IMR-90 (cell line): Measurements from ENCODE around the gene NFIA. TPM values are rescaled to one million over a fixed set of nuclear protein-coding genes. Genes with fewer than 3 reads are reported as not detected.

ENCODE experiments used
- ATAC-seq: fragments of 200-7000 bp; cut with Tn5 transposase; 2 replicates; pipeline ENCODE4 v1.9.1; 2020; ENCODE audit warnings: low read depth, mild to moderate bottlenecking, moderate library complexity
- BruUV-seq: library from RNA; stranded (reverse); fragments of 400-500 nt; replicated peaks from 2 replicates; lab custom pipeline; 2021; lab: Mats Ljungman, UMichigan
- CTCF ChIA-PET: fragments of 300-600 bp; formaldehyde crosslinking; extraction: SDS; loops from one replicate; lab custom pipeline; 2021; ENCODE audit warnings: antibody characterized with exemption; lab: Yijun Ruan, JAX
- POLR2A ChIA-PET: fragments of 300-600 bp; sonication (Branson Sonifier 250); formaldehyde crosslinking; loops from one replicate; lab custom pipeline; 2022; ENCODE audit warnings: antibody characterized with exemption; ENCODE audit not compliant: unreplicated experiment; lab: Charles Lee
- DNase-seq: peaks from one replicate; pipeline ENCODE4 v3.0.0; 2013
- H2AFZ ChIP-seq: replicated peaks from 2 replicates; pipeline ENCODE3; 2013; ENCODE audit warnings: low read length, mild to moderate bottlenecking; ENCODE audit not compliant: poor library complexity
- H2AK5ac ChIP-seq: 2 replicates; pipeline ENCODE4 v1.6.1; 2013; ENCODE audit warnings: low read depth, low read length, inconsistent platforms
- H2AK9ac ChIP-seq: replicated peaks from 2 replicates; pipeline ENCODE3; 2013; ENCODE audit warnings: mild to moderate bottlenecking, low read depth, low read length, moderate library complexity; ENCODE audit not compliant: poor library complexity
- H2BK120ac ChIP-seq: 2 replicates; pipeline ENCODE4 v1.6.1; 2013; ENCODE audit warnings: low read depth, low read length, inconsistent platforms
- H2BK15ac ChIP-seq: 3 replicates; pipeline ENCODE4 v1.6.1; 2013; ENCODE audit warnings: low read depth, low read length, inconsistent platforms
- H2BK20ac ChIP-seq: 2 replicates; pipeline ENCODE4 v1.6.1; 2013; ENCODE audit warnings: low read depth, mild to moderate bottlenecking, inconsistent platforms, low read length, moderate library complexity
- H2BK5ac ChIP-seq: 2 replicates; pipeline ENCODE4 v1.6.1; 2013; ENCODE audit warnings: mild to moderate bottlenecking, low read depth, low read length, inconsistent platforms; ENCODE audit not compliant: poor library complexity, severe bottlenecking
- H3K14ac ChIP-seq: replicated peaks from 2 replicates; pipeline ENCODE4 v1.6.1; 2013; ENCODE audit warnings: low read depth, low read length, inconsistent platforms
- H3K18ac ChIP-seq: 2 replicates; pipeline ENCODE4 v1.6.1; 2013; ENCODE audit warnings: low read depth, low read length, control low read depth
- H3K23ac ChIP-seq: 2 replicates; pipeline ENCODE4 v1.6.1; 2013; ENCODE audit warnings: low read depth, low read length, inconsistent platforms
- H3K27ac ChIP-seq: 2 replicates; pipeline ENCODE4 v1.5.1; 2013; ENCODE audit warnings: mild to moderate bottlenecking, control low read depth, low read length; ENCODE audit not compliant: insufficient read depth
- H3K27me3 ChIP-seq: 2 replicates; pipeline ENCODE4 v1.6.1; 2013; ENCODE audit warnings: low read length; ENCODE audit not compliant: control insufficient read depth, insufficient read depth
- H3K36me3 ChIP-seq: 2 replicates; pipeline ENCODE4 v1.6.1; 2013; ENCODE audit warnings: low read length, mixed read lengths; ENCODE audit not compliant: control insufficient read depth, insufficient read depth
- H3K4ac ChIP-seq: 2 replicates; pipeline ENCODE4 v1.6.1; 2013; ENCODE audit warnings: low read depth, low read length, inconsistent platforms
- H3K4me1 ChIP-seq: 2 replicates; pipeline ENCODE4 v1.6.1; 2013; ENCODE audit warnings: low read length, mixed read lengths; ENCODE audit not compliant: control insufficient read depth, insufficient read depth
- H3K4me2 ChIP-seq: 2 replicates; pipeline ENCODE4 v1.6.1; 2013; ENCODE audit warnings: low read depth, mild to moderate bottlenecking, control low read depth, low read length, moderate library complexity
- H3K4me3 ChIP-seq: 2 replicates; pipeline ENCODE4 v1.5.1; 2013; ENCODE audit warnings: low read depth, mild to moderate bottlenecking, control low read depth, low read length, moderate library complexity; ENCODE audit not compliant: insufficient read depth
- H3K56ac ChIP-seq: 2 replicates; pipeline ENCODE4 v1.6.1; 2013; ENCODE audit warnings: low read length, inconsistent platforms; ENCODE audit not compliant: insufficient read depth; ENCODE audit errors: extremely low read depth
- H3K79me1 ChIP-seq, 2 experiments: 2 replicates each; pipeline ENCODE4 v1.6.1; 2013; ENCODE audit warnings: low read length in 2 of 2, inconsistent platforms in 1 of 2, low read depth in 1 of 2
- H3K9ac ChIP-seq: 2 replicates; pipeline ENCODE4 v1.6.1; 2013; ENCODE audit warnings: low read depth, low read length, control low read depth
- H3K9me1 ChIP-seq: 2 replicates; pipeline ENCODE4 v1.6.1; 2013; ENCODE audit warnings: low read length, inconsistent platforms; ENCODE audit not compliant: insufficient read depth
- H3K9me3 ChIP-seq: 2 replicates; pipeline ENCODE4 v1.6.1; 2013; ENCODE audit warnings: low read length; ENCODE audit not compliant: control insufficient read depth, insufficient read depth
- H4K20me1 ChIP-seq: 2 replicates; pipeline ENCODE4 v1.6.1; 2013; ENCODE audit warnings: low read length, inconsistent platforms; ENCODE audit not compliant: insufficient read depth
- H4K5ac ChIP-seq: 2 replicates; pipeline ENCODE4 v1.6.1; 2013; ENCODE audit warnings: mild to moderate bottlenecking, low read depth, low read length, control low read depth
- H4K8ac ChIP-seq, 2 experiments: 2 replicates each; pipeline ENCODE4 v1.6.1; 2013; ENCODE audit warnings: low read depth in 2 of 2, low read length in 2 of 2, control low read depth in 1 of 2, inconsistent platforms in 1 of 2
- H4K91ac ChIP-seq: 2 replicates; pipeline ENCODE4 v1.6.1; 2013; ENCODE audit warnings: low read depth, low read length, inconsistent platforms; ENCODE audit not compliant: insufficient read depth
- BHLHE40 ChIP-seq: fragments of 150-350 bp; IDR thresholded peaks from 2 replicates; pipeline ENCODE4 v1.6.1; 2016; ENCODE audit warnings: mild to moderate bottlenecking, low read depth, low read length
- MAZ ChIP-seq: IDR thresholded peaks from 2 replicates; pipeline ENCODE4 v1.6.1; 2012; ENCODE audit warnings: low read depth, mild to moderate bottlenecking, low read length, improper control_type of control experiment, moderate library complexity, borderline replicate concordance
- MXI1 ChIP-seq: IDR thresholded peaks from 2 replicates; pipeline ENCODE4 v1.6.1; 2012; ENCODE audit warnings: low read depth, mild to moderate bottlenecking, low read length, moderate library complexity, borderline replicate concordance
- POLR2A ChIP-seq: IDR thresholded peaks from 2 replicates; pipeline ENCODE4 v1.6.1; 2012; ENCODE audit warnings: mild to moderate bottlenecking, low read depth, low read length
- RAD21 ChIP-seq: IDR thresholded peaks from 2 replicates; pipeline ENCODE4 v1.6.1; 2012; ENCODE audit warnings: low read length, improper control_type of control experiment
- RCOR1 ChIP-seq: IDR thresholded peaks from 2 replicates; pipeline ENCODE4 v1.6.1; 2012; ENCODE audit warnings: mild to moderate bottlenecking, low read length, improper control_type of control experiment; ENCODE audit not compliant: insufficient replicate concordance
- RFX5 ChIP-seq: IDR thresholded peaks from 2 replicates; pipeline ENCODE4 v1.8.0; 2012; ENCODE audit warnings: low read depth, mild to moderate bottlenecking, low read length, moderate library complexity
- SMC3 ChIP-seq: fragments of 150-350 bp; IDR thresholded peaks from 2 replicates; pipeline ENCODE4 v1.6.1; 2016; ENCODE audit warnings: low read depth, mild to moderate bottlenecking, antibody characterized with exemption, low read length, moderate library complexity
- WGBS, 2 experiments: methylation state at CpG; one replicate each; pipeline versions ENCODE4 v1.1.5 to v1.1.7; 2013; ENCODE audit warnings: missing lambda C conversion rate in 2 of 2; ENCODE audit not compliant: insufficient read length in 1 of 2; ENCODE audit errors: extremely low coverage in 2 of 2; 5-methylcytosine and 5-hydroxymethylcytosine counted together
- dilution Hi-C: fragments of 300-500 bp; cut with HindIII; formaldehyde crosslinking; loops from one replicate; pipeline ENCODE4 v1.14.3; 2018; ENCODE audit warnings: low sequenced_read_pairs; ENCODE audit not compliant: unreplicated experiment
- in situ Hi-C: fragments of 300-500 bp; cut with MboI; formaldehyde crosslinking; loops from 3 replicates; pipeline ENCODE4 v1.14.3; 2019; ENCODE audit warnings: low sequenced_read_pairs, inconsistent platforms, mixed read lengths
- intact Hi-C: fragments of 100-400 bp; cut with micrococcal nuclease; formaldehyde crosslinking; loops from 2 replicates; pipeline ENCODE4 v1.10.0; 2022
- polyA plus RNA-seq, 3 experiments: library from polyadenylated mRNA; depleted of rRNA; stranded (reverse); fragments of >200 nt; gene quantifications; 2 replicates each; pipeline ENCODE4 v1.2.3, GENCODE V29; 2012; ENCODE audit warnings: low replicate concordance in 1 of 3
- total RNA-seq: library from RNA; depleted of rRNA; stranded (reverse); fragments of >200 nt; gene quantifications from 2 replicates; pipeline ENCODE4 v1.2.3, GENCODE V29; 2012
- TF ChIP-seq, protein P1 (sequence below): conservative IDR thresholded peaks from 2 replicates; pipeline ENCODE4 v1.5.1; 2012; ENCODE audit warnings: mild to moderate bottlenecking, low read depth, low read length, improper control_type of control experiment
- TF ChIP-seq, protein P2 (sequence below): fragments of 150-350 bp; IDR thresholded peaks from 2 replicates; pipeline ENCODE4 v1.6.1; 2017; ENCODE audit warnings: mild to moderate bottlenecking, antibody characterized with exemption, low read length, low read depth
- TF ChIP-seq, protein P3 (sequence below): fragments of 150-350 bp; IDR thresholded peaks from 2 replicates; pipeline ENCODE4 v1.6.1; 2016; ENCODE audit warnings: low read depth, mild to moderate bottlenecking, low read length, moderate library complexity, borderline replicate concordance

NFIA gene
- total and polyA plus RNA-seq, 2 of the 4 experiments (the other 2 are of a cell fraction) = 1.6 to 2.2 TPM

DNA sequence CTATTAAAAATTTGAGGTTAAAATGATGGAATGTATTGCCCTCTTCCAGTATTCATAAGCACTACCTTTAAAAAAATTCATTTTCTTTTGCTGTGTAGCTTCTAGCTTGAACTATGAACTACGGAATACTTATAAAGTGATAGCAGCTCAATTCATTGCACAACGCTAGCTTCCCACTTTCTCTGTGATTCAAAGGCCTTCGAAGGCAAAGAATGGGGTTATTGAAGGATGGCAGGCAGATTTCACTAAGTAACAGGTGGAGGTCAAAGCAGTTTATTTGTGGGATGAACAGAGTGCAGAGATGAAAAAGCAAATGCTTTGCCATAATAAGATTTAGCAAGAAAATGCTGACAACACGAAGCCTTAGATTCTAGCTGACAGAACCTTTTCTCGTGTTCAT lies 290.6 kb downstream of the NFIA start:
- Histone ChIP-seq H3K27me3 (no peaks in the 10 kb centered on the region; the same call in 1 of the 2 replicates), H2BK20ac (no peak overlapping the region), H2AFZ (no peak overlapping the region), H3K27ac (no peak overlapping the region), H2BK120ac (no peak overlapping the region), H3K4me2 (no peak overlapping the region), H2AK5ac (no peak overlapping the region), H3K4me1 (no peaks in the 10 kb centered on the region), H3K4me3 (no peak overlapping the region), H3K9me3 (no peaks in the 10 kb centered on the region), H2BK5ac (no peak overlapping the region), H4K8ac (no peak overlapping the region), H3K36me3 (no peaks in the 10 kb centered on the region), H3K56ac (no peak overlapping the region), H3K14ac (no peak overlapping the region), H4K20me1 (no peaks in the 10 kb centered on the region), H3K9ac (no peak overlapping the region), H4K91ac (no peak overlapping the region), H4K5ac (no peak overlapping the region), H2AK9ac (no peak overlapping the region), H3K4ac (no peak overlapping the region), H3K18ac (no peak overlapping the region), H3K9me1 (no peaks in the 10 kb centered on the region), H3K79me1 (no peaks in the 10 kb centered on the region), H2BK15ac (no peak overlapping the region), H3K23ac (no peak overlapping the region)
- no TSS peak for BruUV-seq
- in situ Hi-C loops (no loop called here), dilution Hi-C loops (no loop called here), intact Hi-C loops (no loop called here)
- ChIA-PET POLR2A (no interaction called here), CTCF (no interaction called here)
- TF ChIP-seq BHLHE40 (no peak), POLR2A (no peak), MXI1 (no peak), RCOR1 (no peak), RFX5 (no peak), MAZ (no peak), RAD21 (no peak), SMC3 (no peak)
- TF ChIP-seq, protein P1, sequence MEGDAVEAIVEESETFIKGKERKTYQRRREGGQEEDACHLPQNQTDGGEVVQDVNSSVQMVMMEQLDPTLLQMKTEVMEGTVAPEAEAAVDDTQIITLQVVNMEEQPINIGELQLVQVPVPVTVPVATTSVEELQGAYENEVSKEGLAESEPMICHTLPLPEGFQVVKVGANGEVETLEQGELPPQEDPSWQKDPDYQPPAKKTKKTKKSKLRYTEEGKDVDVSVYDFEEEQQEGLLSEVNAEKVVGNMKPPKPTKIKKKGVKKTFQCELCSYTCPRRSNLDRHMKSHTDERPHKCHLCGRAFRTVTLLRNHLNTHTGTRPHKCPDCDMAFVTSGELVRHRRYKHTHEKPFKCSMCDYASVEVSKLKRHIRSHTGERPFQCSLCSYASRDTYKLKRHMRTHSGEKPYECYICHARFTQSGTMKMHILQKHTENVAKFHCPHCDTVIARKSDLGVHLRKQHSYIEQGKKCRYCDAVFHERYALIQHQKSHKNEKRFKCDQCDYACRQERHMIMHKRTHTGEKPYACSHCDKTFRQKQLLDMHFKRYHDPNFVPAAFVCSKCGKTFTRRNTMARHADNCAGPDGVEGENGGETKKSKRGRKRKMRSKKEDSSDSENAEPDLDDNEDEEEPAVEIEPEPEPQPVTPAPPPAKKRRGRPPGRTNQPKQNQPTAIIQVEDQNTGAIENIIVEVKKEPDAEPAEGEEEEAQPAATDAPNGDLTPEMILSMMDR = no peak
- TF ChIP-seq, protein P2, sequence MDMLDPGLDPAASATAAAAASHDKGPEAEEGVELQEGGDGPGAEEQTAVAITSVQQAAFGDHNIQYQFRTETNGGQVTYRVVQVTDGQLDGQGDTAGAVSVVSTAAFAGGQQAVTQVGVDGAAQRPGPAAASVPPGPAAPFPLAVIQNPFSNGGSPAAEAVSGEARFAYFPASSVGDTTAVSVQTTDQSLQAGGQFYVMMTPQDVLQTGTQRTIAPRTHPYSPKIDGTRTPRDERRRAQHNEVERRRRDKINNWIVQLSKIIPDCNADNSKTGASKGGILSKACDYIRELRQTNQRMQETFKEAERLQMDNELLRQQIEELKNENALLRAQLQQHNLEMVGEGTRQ = no peak
- TF ChIP-seq, protein P3, sequence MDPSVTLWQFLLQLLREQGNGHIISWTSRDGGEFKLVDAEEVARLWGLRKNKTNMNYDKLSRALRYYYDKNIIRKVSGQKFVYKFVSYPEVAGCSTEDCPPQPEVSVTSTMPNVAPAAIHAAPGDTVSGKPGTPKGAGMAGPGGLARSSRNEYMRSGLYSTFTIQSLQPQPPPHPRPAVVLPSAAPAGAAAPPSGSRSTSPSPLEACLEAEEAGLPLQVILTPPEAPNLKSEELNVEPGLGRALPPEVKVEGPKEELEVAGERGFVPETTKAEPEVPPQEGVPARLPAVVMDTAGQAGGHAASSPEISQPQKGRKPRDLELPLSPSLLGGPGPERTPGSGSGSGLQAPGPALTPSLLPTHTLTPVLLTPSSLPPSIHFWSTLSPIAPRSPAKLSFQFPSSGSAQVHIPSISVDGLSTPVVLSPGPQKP = no peak
- DNase-seq = no peak
- no peak for ATAC-seq
- 80% methylated on average over 1 of the region's 5 CpGs; no CpG with 5 or more reads in 1 of the 2 experiments for WGBS, 2 experiments
